Upper lobe of left lung (tissue), 6 donors: ENCODE data around the gene PCDHA2. TPM values are rescaled to one million over a fixed set of nuclear protein-coding genes. Genes with fewer than 3 reads are reported as not detected.
A peak's percentile ranks its signal among the peaks of the same experiment; 100 is the strongest.
"Not testable (repeated sequence)": the region's sequence is repeated elsewhere in the genome, so short reads cannot be mapped to it uniquely, and the experiment has no call there.

Experiments used
- ATAC-seq, 2 donors: fragments of 200-7000 bp; cut with Tn5 transposase; one replicate each; pipeline ENCODE4 v1.9.1; 2022; ENCODE audit warnings: mild to moderate bottlenecking in 2 of 2, moderate library complexity in 2 of 2; ENCODE audit not compliant: low FRiP score in 2 of 2
- DNase-seq, 2 donors: peaks; one replicate each; pipeline ENCODE4 v3.0.0-alpha.2; 2019 to 2020
- H3K27ac ChIP-seq, 4 donors: fragments of 200-600 bp; sonication (generic); one replicate each; pipeline ENCODE4 v1.5.1; 2016 to 2019
- H3K27me3 ChIP-seq, 4 donors: fragments of 200-600 bp; sonication (generic); one replicate each; pipeline ENCODE4 v1.5.1; 2017 to 2019
- H3K36me3 ChIP-seq, 4 donors: fragments of 200-600 bp; sonication (generic); one replicate each; pipeline ENCODE4 v1.5.1; 2016 to 2019
- H3K4me1 ChIP-seq, 4 donors: fragments of 200-600 bp; sonication (generic); one replicate each; pipeline ENCODE4 v1.5.1; 2018 to 2019
- H3K4me3 ChIP-seq, 4 donors: fragments of 200-600 bp; sonication (generic); one replicate each; pipeline ENCODE4 v1.5.1; 2017 to 2019; ENCODE audit warnings: mild to moderate bottlenecking in 2 of 4, moderate library complexity in 1 of 4
- H3K9me3 ChIP-seq, 4 donors: fragments of 200-600 bp; sonication (generic); one replicate each; pipeline ENCODE4 v1.5.1; 2018 to 2019
- CTCF ChIP-seq, 6 experiments: fragments of 450-650 bp in 4 of 6; fragments of 200-600 bp in 2 of 6; sonication (generic) in 2 of 6; IDR thresholded peaks; one replicate each; pipeline ENCODE4 v1.5.1; 2016 to 2019; ENCODE audit warnings: antibody characterized with exemption in 6 of 6
- EP300 ChIP-seq, 4 donors: sonication (generic); formaldehyde crosslinking; IDR thresholded peaks; one replicate each; pipeline ENCODE4 v1.5.1; 2017; ENCODE audit warnings: antibody characterized with exemption in 4 of 4, control low read depth in 2 of 4
- POLR2A ChIP-seq, 4 donors: fragments of 450-650 bp; IDR thresholded peaks; one replicate each; pipeline ENCODE4 v1.5.1; 2016 to 2017; ENCODE audit warnings: antibody characterized with exemption in 4 of 4, mild to moderate bottlenecking in 2 of 4
- POLR2AphosphoS5 ChIP-seq, 2 donors: sonication (generic); formaldehyde crosslinking; IDR thresholded peaks; one replicate each; pipeline ENCODE4 v1.5.1; 2017; ENCODE audit warnings: antibody characterized with exemption in 2 of 2
- WGBS, 2 donors: methylation state at CpG; one replicate each; pipeline ENCODE4 v1.1.5; 2017 to 2018; 5-methylcytosine and 5-hydroxymethylcytosine counted together
- total RNA-seq, 6 donors: library from RNA; depleted of rRNA in 4 of 6; stranded (reverse); fragments of >200 nt in 4 of 6; gene quantifications; one replicate each; pipeline versions ENCODE4 v1.1.0 to v1.2.1, GENCODE V29; 2016 to 2021
- donor health status: DM: no; HTN: no; CAD: no; lungs with moderate emphysema.
- donor health status: DM: no; HTN: yes; CAD: no; lungs with severe emphysema.

The PCDHA2 gene
- total RNA-seq, 6 donors from 2014 or later = 0.13 to 0.78 (median 0.30) TPM; not detected in 3

- peaks cover 0 to 3% (median 0%) of the 10 kb centered on the region in 4 donors for H3K27me3 ChIP-seq
- H3K4me1 ChIP-seq = no peaks in the 10 kb centered on the region
- no peak overlapping the region for H3K4me3 ChIP-seq
- TF ChIP-seq POLR2AphosphoS5 (IDR thresholded peaks at IDR 0.05) = no peak
- TF ChIP-seq CTCF (IDR thresholded peaks at IDR 0.05) = no peak
- TF ChIP-seq EP300 (IDR thresholded peaks at IDR 0.05) = no peak
- no peak for TF ChIP-seq POLR2A (IDR thresholded peaks at IDR 0.05)
- WGBS, 2 donors = 26 to 27% methylated on average over 6 of the region's 6 CpGs
- H3K9me3 ChIP-seq = peaks cover 0 to 29% (median 18%) of the 10 kb centered on the region in 4 donors
- ATAC-seq (no peak), DNase-seq (no peak)
- no peak overlapping the region for H3K27ac ChIP-seq
- H3K36me3 ChIP-seq = no peaks in the 10 kb centered on the region
Measured at GRCh38 chr5:140822281-140822629, 27.6 kb downstream of the PCDHA2 start.

- 66% methylated on average over 37 of the region's 48 CpGs; no CpG with 5 or more reads in 1 of the 2 donors for WGBS, 2 donors
- H3K4me1 ChIP-seq, H3K4me3 ChIP-seq, H3K36me3 ChIP-seq, ATAC-seq, H3K27ac ChIP-seq, H3K27me3 ChIP-seq: not testable (repeated sequence)
- H3K9me3 ChIP-seq = peaks cover 0 to 35% (median 23%) of the 10 kb centered on the region in 4 donors
- DNase-seq = peak in 1 of 2 donors; percentile 80
Measured at GRCh38 chr5:140822969-140823368, 28.3 kb downstream of the PCDHA2 start.

GRCh38 chr5:140823475-140823874, 28.8 kb downstream of the PCDHA2 start:
- Histone ChIP-seq H3K27ac (no peak overlapping the region), H3K27me3 (peaks cover 0 to 3% (median 0%) of the 10 kb centered on the region in 4 donors), H3K4me3 (no peak overlapping the region), H3K36me3 (no peaks in the 10 kb centered on the region), H3K4me1 (no peaks in the 10 kb centered on the region), H3K9me3 (peaks cover 0 to 41% (median 28%) of the 10 kb centered on the region in 4 donors)
- DNase-seq (peak; percentile 19 to 80), ATAC-seq (no peak)
- TF ChIP-seq EP300 (IDR thresholded peaks at IDR 0.05) = no peak
- no peak for TF ChIP-seq POLR2A (IDR thresholded peaks at IDR 0.05)
- no peak for TF ChIP-seq CTCF (IDR thresholded peaks at IDR 0.05)
- TF ChIP-seq POLR2AphosphoS5 (IDR thresholded peaks at IDR 0.05) = no peak
- WGBS, 2 donors = 48 to 71% methylated on average over 8 to 28 of the region's 38 CpGs

GRCh38 chr5:140827704-140828361, 33.2 kb downstream of the PCDHA2 start, which contains the start of gene PCDHA6:
Gene PCDHA6 (plus strand): TSS chr5:140827960. CDS start chr5:140828092, 132 bp downstream.
- no peak within 1 kb of the TSS for H3K27ac ChIP-seq
- H3K4me1 ChIP-seq = no peaks in the 10 kb centered on the region
- WGBS, 2 donors = 22 to 32% methylated on average over 25 to 27 of the region's 27 CpGs
- peaks cover 4 to 45% (median 30%) of the 10 kb centered on the region in 4 donors for H3K9me3 ChIP-seq
- ATAC-seq (no peak), DNase-seq (peak in 1 of 2 donors; percentile 44)
- TF ChIP-seq EP300 (IDR thresholded peaks at IDR 0.05) (no peak), CTCF (IDR thresholded peaks at IDR 0.05) (no peak), POLR2AphosphoS5 (IDR thresholded peaks at IDR 0.05) (no peak), POLR2A (IDR thresholded peaks at IDR 0.05) (no peak)
- no peaks in the 10 kb centered on the region for H3K36me3 ChIP-seq
- no peaks in the 10 kb centered on the region for H3K27me3 ChIP-seq
- peak within 1 kb of the TSS in 2 of 4 donors; percentile 15 to 21 for H3K4me3 ChIP-seq

GRCh38 chr5:140828362-140828737, 33.7 kb downstream of the PCDHA2 start:
- H3K9me3 ChIP-seq = peaks cover 4 to 40% (median 26%) of the 10 kb centered on the region in 4 donors
- no peaks in the 10 kb centered on the region for H3K27me3 ChIP-seq
- DNase-seq (no peak), ATAC-seq (no peak)
- 28 to 33% methylated on average over 14 to 18 of the region's 18 CpGs for WGBS, 2 donors
- H3K27ac ChIP-seq = no peak overlapping the region
- TF ChIP-seq POLR2A (IDR thresholded peaks at IDR 0.05) (no peak), EP300 (IDR thresholded peaks at IDR 0.05) (no peak), POLR2AphosphoS5 (IDR thresholded peaks at IDR 0.05) (no peak), CTCF (IDR thresholded peaks at IDR 0.05) (no peak)
- peak overlapping the region in 1 of 4 donors; percentile 21 for H3K4me3 ChIP-seq
- no peaks in the 10 kb centered on the region for H3K36me3 ChIP-seq
- H3K4me1 ChIP-seq = no peaks in the 10 kb centered on the region

GRCh38 chr5:140829511-140830501, 35.2 kb downstream of the PCDHA2 start:
- not testable (repeated sequence) for H3K27me3 ChIP-seq, H3K4me3 ChIP-seq, ATAC-seq, H3K36me3 ChIP-seq, H3K4me1 ChIP-seq, H3K27ac ChIP-seq
- 61 to 65% methylated on average over 29 to 106 of the region's 106 CpGs for WGBS, 2 donors
- DNase-seq = peak in 1 of 2 donors; percentile 83
- peaks cover 8 to 41% (median 30%) of the 10 kb centered on the region in 4 donors for H3K9me3 ChIP-seq
